Stomach (tissue), 4 donors: ENCODE results near the gene BCKDK.

Source experiments
- CTCF ChIP-seq, 7 experiments: fragments of 450-650 bp in 4 of 7; fragments of 200-600 bp in 3 of 7; sonication (generic) in 3 of 7; IDR thresholded peaks; one replicate each; pipeline ENCODE4 v1.5.1; 2016 to 2019; ENCODE audit warnings: antibody characterized with exemption in 7 of 7, control low read depth in 2 of 7, mild to moderate bottlenecking in 1 of 7
- EP300 ChIP-seq: sonication (generic); formaldehyde crosslinking; IDR thresholded peaks from one replicate; pipeline ENCODE4 v1.6.1; 2017; ENCODE audit warnings: antibody characterized with exemption
- POLR2A ChIP-seq, 4 donors: fragments of 450-650 bp; IDR thresholded peaks; one replicate each; pipeline ENCODE4 v1.6.1; 2016; ENCODE audit warnings: antibody characterized with exemption in 4 of 4, control low read depth in 2 of 4, mild to moderate bottlenecking in 1 of 4, moderate library complexity in 1 of 4

- TF ChIP-seq CTCF (IDR thresholded peaks at IDR 0.05) (no peak), POLR2A (IDR thresholded peaks at IDR 0.05) (no peak), EP300 (no peak)
Observed at GRCh38 chr16:31083081-31083480, 25.1 kb upstream of the BCKDK start.
